NT2/D1 (cell line): ENCODE measurements around the gene LAMC1.

ENCODE experiments used
- SUZ12 ChIP-seq: IDR thresholded peaks from 2 replicates; pipeline ENCODE4 v1.6.1; 2011; ENCODE audit not compliant: insufficient read length, insufficient read depth; ENCODE audit errors: extremely low read depth
- YY1 ChIP-seq: IDR thresholded peaks from 2 replicates; pipeline ENCODE4 v1.6.1; 2011; ENCODE audit not compliant: insufficient read length, insufficient read depth
- ZNF274 ChIP-seq: IDR thresholded peaks from 2 replicates; pipeline ENCODE4 v1.6.1; 2011; ENCODE audit warnings: mild to moderate bottlenecking, low read depth, low read length

DNA sequence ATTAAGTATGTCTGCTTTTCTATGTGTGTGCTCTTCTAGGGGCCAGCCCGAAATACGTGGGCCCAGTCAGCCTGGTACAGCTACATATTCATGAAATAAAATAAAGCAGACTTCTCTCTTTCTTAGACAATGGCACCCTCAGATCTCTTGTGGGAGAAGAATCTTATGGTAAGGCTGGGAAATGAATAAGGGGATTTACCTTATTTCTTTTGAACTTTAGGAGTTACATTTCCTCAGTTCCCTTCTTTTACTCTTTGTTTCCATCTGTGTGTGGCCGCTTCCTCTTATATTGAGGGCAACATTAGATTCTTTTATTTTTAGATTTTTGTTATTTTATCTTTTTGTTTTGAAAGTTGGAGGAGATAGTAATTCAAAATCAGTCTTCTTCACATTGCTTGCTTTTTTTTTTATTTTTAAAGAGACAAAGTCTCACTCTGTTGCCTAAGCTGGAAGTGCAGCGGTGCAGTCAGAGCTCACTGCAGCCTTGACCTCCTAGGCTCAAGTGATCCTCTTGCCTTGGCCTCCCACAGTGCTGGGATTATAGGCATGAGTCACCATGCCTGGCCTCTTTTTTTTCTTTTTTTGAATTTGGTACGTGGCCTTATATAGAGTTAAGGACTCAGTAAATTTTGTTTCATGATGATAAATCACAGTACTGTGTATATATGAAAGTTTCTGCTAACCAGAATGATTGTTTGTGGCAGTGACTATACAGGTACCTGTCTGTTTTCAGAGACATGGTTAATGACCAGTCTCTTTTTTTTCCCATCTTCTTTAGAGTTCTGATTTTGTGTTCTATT is 9.1 kb downstream of the LAMC1 start:
- no peak for TF ChIP-seq SUZ12
- no peak for TF ChIP-seq ZNF274
- TF ChIP-seq YY1: no peak
